NCI-H146 (cell line): ENCODE data around the gene AMACR.
"Not testable (repeated sequence)": the region's sequence is repeated elsewhere in the genome, so short reads cannot be mapped to it uniquely, and the experiment has no call there.

Experiments
- DNase-seq: peaks from one replicate; lab custom pipeline; 2025; lab: John Stamatoyannopoulos, UW

AMACR gene

DNA sequence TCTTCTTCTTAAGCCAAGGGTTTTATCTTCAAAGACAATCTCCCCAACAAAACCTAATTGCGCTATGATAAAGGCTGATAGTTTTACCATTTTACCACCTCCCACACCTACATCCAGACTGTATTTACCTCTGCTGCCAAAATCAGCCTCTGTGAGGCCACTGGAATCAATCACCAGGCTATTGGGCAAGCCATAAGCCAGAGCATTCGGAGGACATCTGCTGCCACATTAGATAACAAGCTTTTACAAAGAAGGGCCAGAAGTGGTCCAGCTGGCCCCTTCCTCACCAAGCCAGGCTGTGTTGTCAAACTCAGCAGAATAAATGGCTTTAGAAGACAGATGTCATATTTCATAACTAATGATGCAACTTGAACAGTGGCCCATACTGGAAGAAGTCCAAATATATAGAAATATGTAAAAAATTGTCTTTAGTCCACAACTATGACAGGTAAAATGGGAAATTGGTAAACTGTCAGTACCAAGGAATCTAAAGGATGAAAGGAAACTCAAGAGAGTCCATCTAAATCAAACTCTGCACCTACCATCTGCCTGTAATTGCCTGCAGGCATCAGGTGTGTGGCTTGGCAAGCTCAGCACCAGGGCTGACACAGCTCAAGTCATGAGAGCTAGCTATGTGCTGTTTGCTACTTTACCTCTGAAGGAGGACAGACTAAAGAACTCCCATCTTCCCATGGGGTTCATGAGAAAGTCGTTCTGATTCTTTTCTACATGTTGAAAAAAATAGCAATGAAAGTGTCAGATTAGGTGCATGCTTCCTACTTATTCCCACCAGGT, 39.4 kb downstream of the AMACR start:
- DNase-seq = no peak

DNA sequence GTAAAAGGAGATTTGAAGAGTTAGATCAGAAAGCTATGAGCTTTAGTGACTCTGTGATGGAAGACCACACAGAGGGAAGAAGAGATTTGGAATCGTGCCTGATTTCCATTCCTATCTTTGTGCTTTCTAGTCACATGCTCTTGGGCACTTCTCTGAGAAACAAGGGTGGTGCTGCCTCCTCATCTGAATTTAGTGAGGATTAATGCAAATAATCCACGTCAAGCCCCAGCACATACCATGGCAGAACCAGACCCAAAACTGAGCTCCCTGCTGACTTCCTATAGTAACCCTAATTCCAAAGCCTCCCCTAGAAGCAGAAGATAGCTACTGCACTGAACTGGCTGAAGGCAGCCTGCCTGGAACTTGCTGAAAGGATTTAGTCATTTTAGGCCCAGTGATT, 41.0 kb downstream of the AMACR start:
- no peak for DNase-seq

DNA sequence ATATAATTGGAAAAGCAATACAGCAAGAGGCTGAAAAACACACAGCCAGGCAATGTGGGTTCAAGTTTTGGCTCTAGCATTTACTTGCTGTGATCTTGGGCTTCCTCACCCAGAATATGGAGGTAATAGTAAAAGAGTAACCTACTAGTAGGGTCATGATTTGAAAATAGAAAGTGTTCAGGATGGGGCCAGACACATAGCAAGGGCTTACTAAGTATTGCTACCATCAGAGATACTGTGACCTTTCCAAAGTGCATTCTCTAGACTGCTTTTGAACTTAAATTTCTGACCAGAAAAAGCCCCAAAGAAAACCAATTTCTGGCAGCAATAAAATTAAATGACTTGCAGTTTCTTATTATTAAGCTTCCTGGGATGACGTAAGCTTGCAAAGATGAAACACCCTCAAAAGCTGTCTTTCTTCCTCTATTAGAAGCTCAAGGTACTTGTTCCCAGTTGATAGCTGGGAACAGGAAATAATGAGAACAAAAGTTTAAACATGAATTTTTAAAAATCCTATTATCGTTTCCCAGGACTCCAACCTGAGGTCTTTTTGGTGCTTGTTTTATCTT, 43.6 kb downstream of the AMACR start:
- DNase-seq = no peak

DNA sequence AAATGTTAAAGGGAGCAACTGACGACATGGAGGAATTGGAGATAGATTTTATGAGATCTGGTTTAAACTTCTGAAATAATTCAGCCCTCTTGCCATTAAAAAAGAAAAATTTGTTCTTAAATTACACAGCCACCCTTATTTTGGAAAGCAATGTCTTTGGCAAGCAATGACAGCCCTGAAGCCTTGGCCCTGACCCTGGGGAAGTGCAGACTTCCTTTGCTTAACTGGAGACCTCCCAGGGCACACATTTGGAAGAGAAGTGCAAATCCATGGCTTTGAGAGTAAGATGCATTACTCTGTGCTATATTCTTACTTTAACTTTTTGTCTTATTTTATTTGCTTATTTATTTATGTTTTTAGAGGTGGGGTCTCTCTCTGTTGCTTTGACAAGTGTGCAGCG, 49.7 kb downstream of the AMACR start:
- DNase-seq = no peak

DNA sequence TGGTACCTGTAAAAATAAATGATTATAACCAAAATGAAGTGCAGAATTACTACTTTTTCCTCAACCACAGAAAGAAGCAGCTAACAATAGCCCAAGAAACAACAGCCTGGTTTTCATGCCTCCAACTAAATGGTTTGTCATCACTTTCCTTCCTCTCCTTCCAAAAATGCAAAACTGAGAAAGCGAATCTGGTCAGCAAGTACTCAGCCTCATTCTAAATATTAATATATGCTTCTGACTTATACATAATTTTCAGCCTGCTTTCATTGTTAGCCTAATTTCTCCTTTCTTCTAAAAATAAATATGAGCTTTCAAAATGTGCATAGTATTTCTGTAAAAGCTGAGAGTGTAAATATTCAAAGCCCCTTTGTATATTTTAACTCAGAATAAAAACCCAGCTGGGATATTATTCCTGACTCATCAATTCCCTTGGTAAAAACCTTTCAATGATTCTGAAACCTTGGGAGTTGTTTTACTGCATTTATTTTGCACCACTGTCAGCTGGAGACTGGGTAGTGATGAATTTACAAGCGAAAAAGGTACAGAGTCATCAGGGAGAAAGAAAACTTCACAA, 50.2 kb downstream of the AMACR start:
- DNase-seq = no peak

DNA sequence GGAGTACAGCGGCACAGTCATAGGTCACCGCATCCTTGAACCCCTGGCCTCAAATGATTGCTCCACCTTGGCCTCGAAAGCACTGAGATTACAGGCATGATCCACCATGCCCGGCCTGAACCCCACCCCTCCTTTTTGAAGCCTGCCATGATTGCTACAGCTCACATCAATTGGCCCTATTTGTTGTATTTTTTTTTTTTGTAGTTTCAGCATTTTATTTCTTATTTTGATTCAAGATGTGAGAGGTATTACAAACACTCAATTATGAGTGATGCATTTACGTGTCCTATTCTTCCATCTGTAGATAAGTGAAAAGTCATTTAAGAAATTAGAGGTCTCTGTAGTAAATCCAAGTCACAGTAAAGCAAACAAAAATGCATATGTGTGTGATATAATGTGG, 55.7 kb downstream of the AMACR start:
- DNase-seq = not testable (repeated sequence)

DNA sequence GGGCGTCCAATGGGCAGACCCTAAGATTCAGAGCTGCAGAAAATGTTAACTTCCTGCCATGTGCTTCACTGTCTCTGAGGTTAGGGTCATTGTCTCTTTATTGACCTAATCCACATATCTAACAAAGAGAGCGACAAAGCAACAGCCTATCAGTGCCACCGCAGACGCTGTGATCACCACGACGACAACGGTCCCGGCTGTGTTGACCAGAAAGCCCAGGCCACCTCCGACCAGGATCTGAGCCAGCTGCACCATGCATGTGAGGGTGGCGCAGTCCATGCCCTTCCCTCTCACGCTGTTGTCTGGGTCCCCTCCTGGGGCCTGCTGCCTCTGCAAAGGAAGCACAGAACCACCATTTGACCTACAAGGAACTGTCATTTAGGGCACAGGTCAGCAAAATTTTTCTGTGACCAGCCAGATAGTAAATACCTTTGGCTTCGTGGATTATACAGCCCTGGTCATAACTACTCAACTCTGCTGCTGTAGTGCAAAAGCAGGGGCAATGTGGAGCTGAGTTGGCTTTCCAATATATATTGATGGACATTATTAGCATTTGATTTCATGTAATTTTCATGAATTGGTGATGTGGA, 63.2 kb downstream of the AMACR start:
- DNase-seq = peak; percentile 67

DNA sequence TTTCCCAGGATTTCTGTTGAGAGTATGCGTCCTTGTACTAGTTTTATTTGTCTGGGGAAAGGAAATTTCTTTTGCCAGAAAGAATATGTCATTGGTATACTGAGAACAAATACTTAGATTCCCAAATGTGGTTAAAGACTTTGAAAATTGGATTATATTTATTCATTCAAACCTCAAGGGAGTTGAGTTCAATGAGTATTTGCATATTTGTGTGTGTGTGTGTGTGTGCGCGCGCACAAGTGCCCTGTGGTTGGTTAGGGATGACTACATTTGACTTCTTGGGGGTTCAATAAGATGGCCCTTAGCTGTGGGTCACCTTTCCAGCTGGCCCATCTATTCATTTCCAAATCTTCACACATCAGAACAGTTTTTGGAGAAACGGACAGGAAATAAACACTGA, 66.8 kb downstream of the AMACR start:
- no peak for DNase-seq

DNA sequence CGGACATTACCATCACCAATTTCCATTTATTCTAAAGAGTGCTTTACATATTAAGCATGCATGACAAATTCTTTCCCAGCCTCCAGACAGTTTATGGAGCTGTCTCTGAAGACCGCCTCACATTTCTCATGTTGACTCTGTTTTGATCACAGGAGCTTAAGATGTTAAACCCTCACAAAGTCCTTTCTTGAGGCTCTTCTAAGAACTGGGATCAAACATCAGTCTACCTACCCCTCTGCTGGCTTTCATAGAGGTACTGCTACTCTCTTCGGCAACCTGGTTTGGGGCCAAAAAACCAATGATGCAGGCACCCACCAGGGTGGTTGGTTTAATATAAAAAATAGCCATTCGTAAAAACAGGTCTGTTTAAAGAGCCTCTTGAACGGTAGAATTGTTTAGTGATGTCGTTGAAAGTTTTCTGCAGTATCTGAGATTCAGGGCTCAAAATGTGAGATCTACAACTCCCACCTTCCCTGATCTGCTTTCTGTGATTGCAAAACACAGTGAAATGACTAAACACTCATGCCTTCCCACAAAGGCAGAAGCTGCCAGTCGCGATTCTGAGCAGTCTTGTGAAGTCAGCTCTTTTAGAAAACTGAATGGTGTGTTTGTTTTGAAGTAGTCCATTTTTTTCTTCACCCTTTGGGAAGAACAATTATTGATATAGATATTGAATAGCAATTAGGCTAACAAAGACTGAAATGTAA, 68.1 kb downstream of the AMACR start:
- peak; percentile 12 for DNase-seq

DNA sequence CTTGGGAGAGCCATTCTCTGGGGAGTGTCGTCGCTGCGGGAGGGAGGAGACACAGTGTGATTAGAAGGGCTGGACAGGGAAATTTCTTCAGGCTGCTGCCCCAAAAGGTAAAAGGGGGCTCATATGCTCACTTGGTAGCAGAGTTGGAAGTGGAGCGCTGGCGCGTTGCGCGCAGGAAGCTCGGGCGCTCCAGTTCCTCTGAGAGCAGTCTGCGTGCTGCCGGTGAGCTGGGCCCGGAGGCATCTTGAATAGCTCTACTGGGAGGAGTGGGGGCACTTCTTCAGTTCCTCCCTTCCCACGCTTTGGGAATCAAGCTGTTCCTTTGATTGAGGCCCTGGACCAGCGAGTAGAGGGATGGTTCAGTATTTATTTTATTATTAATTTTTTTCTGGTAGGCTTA, 69.0 kb downstream of the AMACR start:
- DNase-seq = no peak

DNA sequence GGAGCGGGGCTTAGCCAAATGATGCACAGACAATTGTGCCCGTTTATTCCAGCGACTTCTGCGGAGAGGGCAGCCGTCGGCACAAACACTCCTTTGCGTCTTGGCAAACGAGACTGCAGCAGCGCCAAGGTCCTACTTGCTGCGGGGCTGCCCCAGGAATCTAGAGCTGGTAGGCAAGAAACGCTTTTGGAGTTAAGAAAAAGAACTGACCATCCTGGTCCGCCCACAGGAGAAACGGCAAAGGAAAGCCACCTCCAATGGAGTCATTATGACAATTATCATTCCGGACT, 69.4 kb downstream of the AMACR start:
- DNase-seq = no peak

DNA sequence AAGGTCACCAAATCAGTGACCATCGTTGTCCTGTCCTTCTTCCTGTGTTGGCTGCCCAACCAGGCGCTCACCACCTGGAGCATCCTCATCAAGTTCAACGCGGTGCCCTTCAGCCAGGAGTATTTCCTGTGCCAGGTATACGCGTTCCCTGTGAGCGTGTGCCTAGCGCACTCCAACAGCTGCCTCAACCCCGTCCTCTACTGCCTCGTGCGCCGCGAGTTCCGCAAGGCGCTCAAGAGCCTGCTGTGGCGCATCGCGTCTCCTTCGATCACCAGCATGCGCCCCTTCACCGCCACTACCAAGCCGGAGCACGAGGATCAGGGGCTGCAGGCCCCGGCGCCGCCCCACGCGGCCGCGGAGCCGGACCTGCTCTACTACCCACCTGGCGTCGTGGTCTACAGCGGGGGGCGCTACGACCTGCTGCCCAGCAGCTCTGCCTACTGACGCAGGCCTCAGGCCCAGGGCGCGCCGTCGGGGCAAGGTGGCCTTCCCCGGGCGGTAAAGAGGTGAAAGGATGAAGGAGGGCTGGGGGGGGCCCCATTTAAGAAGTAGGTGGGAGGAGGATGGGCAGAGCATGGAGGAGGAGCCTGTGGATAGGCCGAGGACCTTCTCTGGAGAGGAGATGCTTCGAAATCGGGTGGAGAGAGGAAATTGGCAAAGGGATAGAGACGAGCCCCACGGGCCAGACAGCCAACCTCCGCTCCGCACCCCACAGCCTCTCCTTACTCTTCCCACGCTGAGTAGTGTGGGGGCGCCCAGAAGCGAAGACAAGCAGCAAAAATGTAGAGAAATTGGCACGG, 69.9 kb downstream of the AMACR start:
- no peak for DNase-seq

DNA sequence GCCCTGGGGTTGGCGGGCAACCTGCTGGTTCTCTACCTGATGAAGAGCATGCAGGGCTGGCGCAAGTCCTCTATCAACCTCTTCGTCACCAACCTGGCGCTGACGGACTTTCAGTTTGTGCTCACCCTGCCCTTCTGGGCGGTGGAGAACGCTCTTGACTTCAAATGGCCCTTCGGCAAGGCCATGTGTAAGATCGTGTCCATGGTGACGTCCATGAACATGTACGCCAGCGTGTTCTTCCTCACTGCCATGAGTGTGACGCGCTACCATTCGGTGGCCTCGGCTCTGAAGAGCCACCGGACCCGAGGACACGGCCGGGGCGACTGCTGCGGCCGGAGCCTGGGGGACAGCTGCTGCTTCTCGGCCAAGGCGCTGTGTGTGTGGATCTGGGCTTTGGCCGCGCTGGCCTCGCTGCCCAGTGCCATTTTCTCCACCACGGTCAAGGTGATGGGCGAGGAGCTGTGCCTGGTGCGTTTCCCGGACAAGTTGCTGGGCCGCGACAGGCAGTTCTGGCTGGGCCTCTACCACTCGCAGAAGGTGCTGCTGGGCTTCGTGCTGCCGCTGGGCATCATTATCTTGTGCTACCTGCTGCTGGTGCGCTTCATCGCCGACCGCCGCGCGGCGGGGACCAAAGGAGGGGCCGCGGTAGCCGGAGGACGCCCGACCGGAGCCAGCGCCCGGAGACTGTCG, 70.7 kb downstream of the AMACR start:
- DNase-seq = no peak

DNA sequence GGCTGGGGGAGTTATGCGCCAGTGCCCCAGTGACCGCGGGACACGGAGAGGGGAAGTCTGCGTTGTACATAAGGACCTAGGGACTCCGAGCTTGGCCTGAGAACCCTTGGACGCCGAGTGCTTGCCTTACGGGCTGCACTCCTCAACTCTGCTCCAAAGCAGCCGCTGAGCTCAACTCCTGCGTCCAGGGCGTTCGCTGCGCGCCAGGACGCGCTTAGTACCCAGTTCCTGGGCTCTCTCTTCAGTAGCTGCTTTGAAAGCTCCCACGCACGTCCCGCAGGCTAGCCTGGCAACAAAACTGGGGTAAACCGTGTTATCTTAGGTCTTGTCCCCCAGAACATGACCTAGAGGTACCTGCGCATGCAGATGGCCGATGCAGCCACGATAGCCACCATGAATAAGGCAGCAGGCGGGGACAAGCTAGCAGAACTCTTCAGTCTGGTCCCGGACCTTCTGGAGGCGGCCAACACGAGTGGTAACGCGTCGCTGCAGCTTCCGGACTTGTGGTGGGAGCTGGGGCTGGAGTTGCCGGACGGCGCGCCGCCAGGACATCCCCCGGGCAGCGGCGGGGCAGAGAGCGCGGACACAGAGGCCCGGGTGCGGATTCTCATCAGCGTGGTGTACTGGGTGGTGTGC, 71.4 kb downstream of the AMACR start, which contains the start of gene RXFP3:
TSS of gene RXFP3 (plus strand) at position 6 of the 636 bp plus-strand sequence. CDS start at position 361, 355 bp downstream.
- DNase-seq = no peak
